Hematopoietic multipotent progenitor cell (in vitro differentiated cells): ENCODE results near the gene ZNF705A. TPM values are rescaled to one million over a fixed set of nuclear protein-coding genes. Genes with fewer than 3 reads are reported as not detected.
A peak's percentile ranks its signal among the peaks of the same experiment; 100 is the strongest.
"Not testable (repeated sequence)": the region's sequence is repeated elsewhere in the genome, so short reads cannot be mapped to it uniquely, and the experiment has no call there.

Source experiments
- DNase-seq, 3 donors: peaks; one replicate each; pipeline ENCODE4 v3.0.0-alpha.2; 2011 to 2015; ENCODE audit warnings: low read depth in 2 of 3, low spot score in 2 of 3
- total RNA-seq: library from RNA; depleted of rRNA; stranded (reverse); fragments of >200 nt; gene quantifications from one replicate; pipeline ENCODE4 v1.2.3, GENCODE V29; 2012

ZNF705A gene
- total RNA-seq, 1 donor = not detected

DNA sequence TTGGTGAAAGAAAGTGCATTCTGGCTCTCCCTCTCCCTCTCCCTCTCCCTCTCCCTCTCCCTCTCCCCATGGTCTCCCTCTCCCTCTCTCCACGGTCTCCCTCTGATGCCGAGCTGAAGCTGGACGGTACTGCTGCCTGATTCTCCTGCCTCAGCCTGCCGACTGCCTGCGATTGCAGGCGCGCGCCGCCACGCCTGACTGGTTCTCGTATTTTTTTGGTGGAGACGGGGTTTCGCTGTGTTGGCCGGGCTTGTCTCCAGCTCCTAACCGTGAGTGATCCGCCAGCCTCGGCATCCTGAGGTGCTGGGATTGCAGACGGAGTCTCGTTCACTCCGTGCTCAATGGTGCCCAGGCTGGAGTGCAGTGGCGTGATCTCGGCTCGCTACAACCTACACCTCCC is 26.5 kb downstream of the ZNF705A start:
- DNase-seq = not testable (repeated sequence)

DNA sequence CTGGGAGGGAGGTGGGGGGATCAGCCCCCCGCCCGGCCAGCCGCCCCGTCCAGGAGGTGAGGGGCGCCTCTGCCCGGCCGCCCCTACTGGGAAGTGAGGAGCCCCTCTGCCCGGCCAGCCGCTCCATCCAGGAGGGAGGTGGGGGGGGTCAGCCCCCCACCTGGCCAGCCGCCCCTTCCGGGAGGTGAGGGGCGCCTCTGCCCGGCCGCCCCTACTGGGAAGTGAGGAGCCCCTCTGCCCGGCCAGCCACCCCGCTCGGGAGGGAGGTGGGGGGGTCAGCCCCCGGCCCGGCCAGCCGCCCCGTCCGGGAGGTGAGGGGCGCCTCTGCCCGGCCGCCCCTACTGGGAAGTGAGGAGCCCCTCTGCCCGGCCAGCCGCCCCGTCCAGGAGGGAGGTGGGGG is 27.4 kb downstream of the ZNF705A start:
- not testable (repeated sequence) for DNase-seq

DNA sequence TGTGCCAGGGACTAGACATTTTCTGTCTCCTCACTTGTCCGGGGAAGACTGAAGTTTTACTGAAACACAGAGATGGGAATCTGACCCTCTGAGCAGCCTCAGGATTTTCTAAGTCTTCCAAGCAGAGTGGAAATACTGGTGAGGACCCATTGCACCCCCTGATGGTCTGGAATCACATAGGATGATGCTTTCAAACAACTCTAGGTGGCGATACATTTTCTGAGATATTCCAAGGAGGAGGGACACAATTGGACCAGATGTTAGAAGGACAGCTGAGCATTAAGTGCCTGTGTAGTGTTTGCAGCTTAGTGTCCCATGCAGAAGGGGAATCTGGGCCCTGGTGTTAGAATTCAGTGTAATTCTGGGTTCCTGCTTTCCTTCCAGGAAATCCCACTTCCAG is 31.3 kb downstream of the ZNF705A start:
- not testable (repeated sequence) for DNase-seq

DNA sequence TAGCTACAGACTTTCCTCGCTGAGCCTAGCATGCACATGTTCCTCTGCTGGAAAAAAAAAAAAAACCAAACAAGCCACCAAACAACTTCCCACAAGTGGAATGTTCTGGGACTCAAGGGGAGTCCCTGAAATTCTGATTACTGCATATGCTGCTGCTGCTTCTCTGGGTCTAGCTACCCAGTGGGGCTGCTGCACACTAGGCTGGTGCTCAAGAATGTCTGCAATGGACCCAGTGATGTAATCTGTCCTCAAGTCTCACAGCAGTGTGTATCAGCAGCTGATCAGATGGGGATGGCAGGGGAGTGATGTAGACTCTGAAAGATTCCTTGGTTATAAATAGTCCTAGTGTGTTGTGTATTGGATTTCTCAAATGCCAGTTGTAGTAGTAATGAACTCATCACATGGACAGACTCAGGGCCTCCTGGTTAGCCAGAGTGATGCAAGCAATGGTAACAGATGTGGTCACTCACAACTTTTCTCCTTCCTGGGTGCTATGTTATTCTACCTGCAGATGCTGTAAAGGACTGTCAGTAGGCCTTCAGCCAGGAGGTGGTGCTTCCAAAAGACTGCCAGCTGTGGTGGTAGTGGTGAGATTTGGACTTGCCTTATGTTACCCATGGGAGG is 41.0 kb downstream of the ZNF705A start:
- not testable (repeated sequence) for DNase-seq

GRCh38 chr12:8218711-8219382 is 62.0 kb downstream of the ZNF705A start:
- not testable (repeated sequence) for DNase-seq

DNA sequence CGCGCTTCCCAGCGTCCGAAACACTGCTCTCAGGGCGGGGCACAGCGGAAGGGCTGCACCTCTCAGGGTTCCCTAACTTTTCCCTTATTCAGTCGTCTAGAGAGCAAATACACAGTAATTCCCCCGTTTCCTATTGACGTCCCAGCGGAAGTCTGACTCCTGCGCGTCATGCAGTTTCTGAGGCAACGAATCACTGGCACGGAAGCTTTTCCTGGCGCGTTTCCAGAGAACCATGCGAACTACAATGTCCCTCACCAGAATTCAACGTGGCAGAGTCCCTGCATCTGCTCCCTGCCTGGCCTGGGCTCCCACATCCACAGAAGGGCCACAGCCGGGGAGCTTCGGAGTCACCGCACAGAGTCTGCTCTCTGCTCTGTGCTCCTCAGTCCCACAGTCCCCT is 64.6 kb downstream of the ZNF705A start:
- DNase-seq = not testable (repeated sequence)

DNA sequence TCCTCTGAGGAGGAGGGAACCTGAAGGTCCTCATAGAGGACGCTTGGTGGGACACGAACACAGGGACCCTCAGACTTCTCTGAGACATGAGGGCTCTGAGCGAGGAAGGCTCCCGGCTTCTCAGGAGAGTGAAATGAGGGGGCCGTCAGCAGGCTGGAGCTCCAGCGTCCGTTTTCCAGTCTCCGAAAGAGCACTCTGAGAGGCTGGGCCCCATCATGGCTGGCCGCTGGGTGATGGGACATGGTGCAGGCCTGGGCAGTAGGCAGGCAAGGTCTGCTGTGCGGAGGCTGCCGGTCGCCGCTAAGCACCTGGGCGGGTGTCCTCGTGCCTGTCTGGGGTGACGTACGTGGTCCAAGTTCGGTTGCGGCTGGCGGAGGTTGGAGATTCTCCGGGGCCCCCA is 65.0 kb downstream of the ZNF705A start:
- not testable (repeated sequence) for DNase-seq

GRCh38 chr12:8222303-8222702 is 65.5 kb downstream of the ZNF705A start:
- DNase-seq = not testable (repeated sequence)

- not testable (repeated sequence) for DNase-seq
Measured at GRCh38 chr12:8223646-8224045, 66.8 kb downstream of the ZNF705A start.

DNA sequence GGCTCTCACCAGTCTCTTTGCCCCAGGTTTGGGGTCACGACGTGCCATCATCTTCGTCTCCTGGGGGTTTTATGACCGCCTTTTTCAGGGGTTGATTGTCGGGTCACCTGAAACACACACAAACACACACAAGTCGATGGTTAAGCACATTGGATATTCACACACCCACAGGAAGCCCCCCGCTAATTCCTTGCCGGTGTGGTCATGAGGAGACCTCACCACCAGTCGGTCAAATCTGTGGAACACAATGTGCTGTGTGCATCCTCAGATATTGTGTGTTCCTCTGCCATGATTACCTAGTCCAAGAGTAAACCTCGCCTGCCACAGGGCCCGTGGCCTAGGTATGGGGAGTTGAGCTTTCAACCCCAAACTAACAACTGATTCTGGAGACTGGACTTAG is 68.0 kb downstream of the ZNF705A start:
- DNase-seq = not testable (repeated sequence)

- DNase-seq = no peak
Measured at GRCh38 chr12:8226355-8226754, 69.5 kb downstream of the ZNF705A start.

- peak in 2 of 3 donors; percentile 42 to 59 for DNase-seq
Measured at GRCh38 chr12:8226992-8227731, 70.3 kb downstream of the ZNF705A start, which contains the start of gene FAM90A1. Gene FAM90A1, minus strand, starts transcription at chr12:8227618. Its CDS starts 2,786 bp downstream, at chr12:8224832.

- not testable (repeated sequence) for DNase-seq
Measured at GRCh38 chr12:8227732-8228077, 70.9 kb downstream of the ZNF705A start.

DNA sequence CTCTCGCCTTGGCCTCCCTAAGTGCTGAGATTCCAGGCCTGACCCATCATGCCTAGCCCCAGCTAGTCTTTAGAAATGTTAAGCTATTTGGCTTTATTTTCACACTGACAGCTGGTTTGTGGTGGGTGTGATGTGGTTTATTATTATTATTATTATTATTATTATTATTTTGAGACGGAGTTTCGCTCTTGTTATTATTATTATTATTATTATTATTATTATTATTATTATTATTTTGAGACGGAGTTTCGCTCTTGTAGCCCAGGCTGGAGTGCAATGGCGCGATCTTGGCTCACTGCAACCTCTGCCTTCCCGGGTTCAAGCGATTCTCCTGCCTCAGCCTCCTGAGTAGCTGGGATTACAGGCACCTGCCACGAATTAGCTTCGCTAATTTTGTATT is 71.8 kb downstream of the ZNF705A start:
- not testable (repeated sequence) for DNase-seq

DNA sequence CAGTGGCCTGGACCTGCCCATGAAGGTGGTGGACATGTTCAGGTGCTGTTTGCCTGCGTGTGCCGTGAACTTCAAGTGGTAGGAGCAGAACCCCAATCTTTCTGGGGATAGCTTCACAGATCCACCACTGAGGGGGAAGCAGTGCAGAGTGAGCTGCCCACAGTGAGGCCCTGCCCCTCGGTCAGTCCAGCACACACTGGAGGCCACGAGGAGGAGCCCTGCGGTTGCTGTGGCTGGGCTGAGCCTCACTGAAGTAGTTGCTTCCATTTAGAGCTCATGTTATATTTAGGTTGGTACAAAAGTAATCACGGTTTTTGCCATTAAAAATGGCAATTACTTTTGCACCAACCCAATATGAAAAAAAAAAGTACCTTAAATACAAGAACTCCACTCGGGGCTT is 72.7 kb downstream of the ZNF705A start:
- DNase-seq = not testable (repeated sequence)

Other genes with a start within 250 kb of the ZNF705A start
- 27.5 TPM for gene SLC2A3, start 220.8 kb upstream of the ZNF705A start, total RNA-seq
- 10.0 TPM for gene FOXJ2, start 124.3 kb upstream of the ZNF705A start, total RNA-seq
- 2.2 TPM for gene C3AR1, start 90.7 kb upstream of the ZNF705A start, total RNA-seq
- gene NECAP1, start 74.7 kb upstream of the ZNF705A start, total RNA-seq = 29.6 TPM
- 0.27 TPM for gene CLEC4A, start 33.4 kb upstream of the ZNF705A start, total RNA-seq
- under 0.01 TPM for gene FAM90A1, start 70.6 kb downstream of the ZNF705A start, total RNA-seq